Gastroesophageal sphincter (tissue), 4 donors: Measurements from ENCODE around the gene THSD4. TPM values are rescaled to one million over a fixed set of nuclear protein-coding genes. Genes with fewer than 3 reads are reported as not detected.

Source experiments
- ATAC-seq: fragments of 150-250 bp; one replicate; pipeline ENCODE4 v1.9.1; 2016; ENCODE audit warnings: mild to moderate bottlenecking, moderate library complexity
- H3K27ac ChIP-seq, 4 donors: fragments of 200-600 bp; sonication (generic) in 3 of 4; 1 replicate in 3 of 4; 2 replicates in 1 of 4; pipeline ENCODE4 v1.5.1; 2016 to 2019
- H3K27me3 ChIP-seq: fragments of 200-600 bp; sonication (generic); one replicate; pipeline ENCODE4 v1.5.1; 2019
- H3K36me3 ChIP-seq, 2 donors: fragments of 200-600 bp; sonication (generic); one replicate each; pipeline ENCODE4 v1.5.1; 2019; ENCODE audit warnings: control low read depth in 1 of 2
- H3K4me1 ChIP-seq, 3 donors: fragments of 200-600 bp; sonication (generic); 1 replicate in 2 of 3; 2 replicates in 1 of 3; pipeline ENCODE4 v1.5.1; 2016 to 2019; ENCODE audit warnings: control low read depth in 2 of 3
- H3K4me3 ChIP-seq, 2 donors: fragments of 200-600 bp; sonication (generic); one replicate each; pipeline ENCODE4 v1.5.1; 2019; ENCODE audit warnings: mild to moderate bottlenecking in 1 of 2, moderate library complexity in 1 of 2
- H3K9me3 ChIP-seq, 3 donors: fragments of 200-600 bp; sonication (generic); one replicate each; pipeline ENCODE4 v1.5.1; 2017 to 2019; ENCODE audit warnings: control low read depth in 2 of 3
- EP300 ChIP-seq: sonication (generic); formaldehyde crosslinking; IDR thresholded peaks from one replicate; pipeline ENCODE4 v1.6.1; 2017; ENCODE audit warnings: antibody characterized with exemption, mild to moderate bottlenecking
- POLR2A ChIP-seq, 2 donors: fragments of 450-650 bp; IDR thresholded peaks; one replicate each; pipeline ENCODE4 v1.6.1; 2017; ENCODE audit warnings: antibody characterized with exemption in 2 of 2, mild to moderate bottlenecking in 2 of 2, moderate library complexity in 1 of 2
- POLR2AphosphoS5 ChIP-seq: sonication (generic); formaldehyde crosslinking; IDR thresholded peaks from one replicate; pipeline ENCODE4 v1.6.1; 2017; ENCODE audit warnings: antibody characterized with exemption
- WGBS, 2 donors: methylation state at CpG; one replicate each; pipeline ENCODE4 v1.1.5; 2018; ENCODE audit warnings: low coverage in 1 of 2; 5-methylcytosine and 5-hydroxymethylcytosine counted together
- total RNA-seq, 4 donors: library from RNA; depleted of rRNA; stranded (reverse); fragments of >200 nt; gene quantifications; one replicate each; pipeline ENCODE4 v1.1.0, GENCODE V29; 2016
- TF ChIP-seq, protein P1 (sequence below), 4 experiments: fragments of 200-600 bp in 2 of 4; fragments of 450-650 bp in 2 of 4; sonication (generic) in 1 of 4; IDR thresholded peaks; one replicate each; pipeline ENCODE4 v1.5.1; 2017 to 2019; ENCODE audit warnings: antibody characterized with exemption in 4 of 4, mild to moderate bottlenecking in 2 of 4, moderate library complexity in 2 of 4

THSD4 gene
- total RNA-seq, 4 donors from 2014 or later, result 4.6 to 28.5 (median 17.6) TPM

DNA sequence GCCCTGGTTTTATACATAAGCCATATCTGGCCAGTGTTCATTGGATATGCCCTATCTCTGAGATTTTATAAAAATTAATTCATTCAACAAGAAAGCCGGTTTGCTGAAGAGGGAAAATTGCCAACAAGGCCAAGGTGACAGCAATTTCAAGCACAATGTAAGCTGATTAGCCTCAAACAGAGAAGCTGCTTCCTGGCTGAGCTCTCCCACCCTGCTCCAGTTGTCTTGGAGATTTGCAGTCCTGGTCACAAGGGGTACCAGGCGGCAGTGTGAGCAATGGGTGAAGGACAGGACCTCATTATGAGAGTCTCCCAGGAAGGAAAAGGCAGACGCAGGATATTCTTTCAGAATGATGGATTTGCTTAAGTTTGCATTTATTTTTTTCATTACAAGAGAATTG, 5.4 kb upstream of the THSD4 start:
- 67 to 80% methylated on average over 3 of the region's 3 CpGs for WGBS, 2 donors

DNA sequence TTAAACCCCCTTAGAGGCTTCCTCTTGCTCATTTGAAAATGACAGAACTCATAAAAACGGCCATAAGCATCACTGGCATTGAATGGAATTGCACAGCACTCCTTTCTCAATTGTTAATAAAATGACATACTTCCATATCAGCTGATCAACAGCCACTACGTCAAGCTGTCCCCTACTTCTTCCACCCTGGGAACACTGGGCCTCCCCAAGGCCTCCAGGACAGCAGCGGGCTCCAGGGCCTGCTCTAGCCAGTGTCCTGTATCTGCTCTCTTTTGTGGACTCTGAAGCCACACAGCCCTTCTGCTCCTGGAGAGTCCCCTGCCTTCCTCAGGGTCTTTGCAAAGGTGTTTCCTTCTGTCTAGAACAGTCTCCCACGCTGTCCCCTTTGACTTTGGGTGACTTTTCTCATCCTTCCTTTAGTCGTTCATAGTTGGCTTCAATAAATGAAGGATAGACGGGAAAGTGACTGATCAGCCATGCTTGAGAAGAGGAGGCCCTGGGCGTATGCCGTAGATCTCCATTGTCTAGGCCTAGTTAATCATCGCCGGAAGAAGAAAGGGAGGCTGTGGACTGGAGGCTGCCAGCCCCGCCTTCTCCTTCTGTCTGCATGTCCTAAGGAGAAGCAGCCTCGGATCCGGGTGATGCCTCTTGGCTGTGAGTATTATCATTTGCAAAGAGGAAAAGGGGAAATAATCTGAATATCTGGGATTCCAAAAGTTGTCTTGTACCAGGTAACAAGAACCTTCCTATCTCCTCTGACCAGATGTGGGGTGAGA, 4.7 kb upstream of the THSD4 start:
- no peak overlapping the region for H3K4me3 ChIP-seq
- no peak overlapping the region for H3K27ac ChIP-seq
- H3K36me3 ChIP-seq, result no peaks in the 10 kb centered on the region
- no peaks in the 10 kb centered on the region for H3K27me3 ChIP-seq
- WGBS, 2 donors, result 90 to 100% methylated on average over 1 to 7 of the region's 13 CpGs
- ATAC-seq, result no peak
- TF ChIP-seq POLR2A (IDR thresholded peaks at IDR 0.05) (no peak), EP300 (no peak), POLR2AphosphoS5 (no peak)
- TF ChIP-seq, protein P1, sequence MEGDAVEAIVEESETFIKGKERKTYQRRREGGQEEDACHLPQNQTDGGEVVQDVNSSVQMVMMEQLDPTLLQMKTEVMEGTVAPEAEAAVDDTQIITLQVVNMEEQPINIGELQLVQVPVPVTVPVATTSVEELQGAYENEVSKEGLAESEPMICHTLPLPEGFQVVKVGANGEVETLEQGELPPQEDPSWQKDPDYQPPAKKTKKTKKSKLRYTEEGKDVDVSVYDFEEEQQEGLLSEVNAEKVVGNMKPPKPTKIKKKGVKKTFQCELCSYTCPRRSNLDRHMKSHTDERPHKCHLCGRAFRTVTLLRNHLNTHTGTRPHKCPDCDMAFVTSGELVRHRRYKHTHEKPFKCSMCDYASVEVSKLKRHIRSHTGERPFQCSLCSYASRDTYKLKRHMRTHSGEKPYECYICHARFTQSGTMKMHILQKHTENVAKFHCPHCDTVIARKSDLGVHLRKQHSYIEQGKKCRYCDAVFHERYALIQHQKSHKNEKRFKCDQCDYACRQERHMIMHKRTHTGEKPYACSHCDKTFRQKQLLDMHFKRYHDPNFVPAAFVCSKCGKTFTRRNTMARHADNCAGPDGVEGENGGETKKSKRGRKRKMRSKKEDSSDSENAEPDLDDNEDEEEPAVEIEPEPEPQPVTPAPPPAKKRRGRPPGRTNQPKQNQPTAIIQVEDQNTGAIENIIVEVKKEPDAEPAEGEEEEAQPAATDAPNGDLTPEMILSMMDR (IDR thresholded peaks at IDR 0.05), result no peak
- no peaks in the 10 kb centered on the region for H3K4me1 ChIP-seq
- no peaks in the 10 kb centered on the region for H3K9me3 ChIP-seq

More for the DNA sequence above, 5.4 kb upstream of the THSD4 start:
- Histone ChIP-seq H3K27ac (no peak overlapping the region), H3K27me3 (no peaks in the 10 kb centered on the region), H3K9me3 (no peaks in the 10 kb centered on the region), H3K36me3 (no peaks in the 10 kb centered on the region), H3K4me3 (no peak overlapping the region), H3K4me1 (no peaks in the 10 kb centered on the region)
- TF ChIP-seq, protein P1 (IDR thresholded peaks at IDR 0.05), result no peak
- TF ChIP-seq POLR2AphosphoS5 (no peak), EP300 (no peak), POLR2A (IDR thresholded peaks at IDR 0.05) (no peak)
- ATAC-seq, result no peak

DNA sequence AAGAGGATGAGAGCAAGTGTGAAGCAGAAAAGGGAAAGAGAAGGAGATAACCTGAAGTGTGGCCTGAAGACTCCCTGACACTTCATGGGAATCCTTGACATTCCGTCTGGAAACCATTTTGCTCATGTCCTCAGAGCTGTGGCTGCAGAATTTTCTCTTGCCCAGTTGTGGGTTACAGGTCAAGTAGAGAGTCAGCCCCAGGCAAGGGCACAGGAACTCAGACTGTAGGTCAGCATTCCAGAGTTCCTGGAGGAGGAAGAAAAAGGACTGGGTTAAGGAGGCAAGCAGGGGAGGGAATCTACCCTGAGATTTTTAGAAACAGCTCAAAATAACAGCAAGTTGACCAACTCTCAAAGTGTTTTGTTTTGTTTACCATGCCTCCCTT, 4.1 kb upstream of the THSD4 start:
- TF ChIP-seq POLR2A (IDR thresholded peaks at IDR 0.05) (no peak), EP300 (no peak), POLR2AphosphoS5 (no peak)
- TF ChIP-seq, protein P1 (IDR thresholded peaks at IDR 0.05), result no peak
- Histone ChIP-seq H3K9me3 (no peaks in the 10 kb centered on the region), H3K4me3 (no peak overlapping the region), H3K4me1 (peaks cover 0 to 5% (median 0%) of the 10 kb centered on the region in 3 donors), H3K27ac (no peak overlapping the region), H3K36me3 (no peaks in the 10 kb centered on the region), H3K27me3 (no peaks in the 10 kb centered on the region)
- 57 to 86% methylated on average over 1 of the region's 1 CpG for WGBS, 2 donors
- ATAC-seq, result no peak

DNA sequence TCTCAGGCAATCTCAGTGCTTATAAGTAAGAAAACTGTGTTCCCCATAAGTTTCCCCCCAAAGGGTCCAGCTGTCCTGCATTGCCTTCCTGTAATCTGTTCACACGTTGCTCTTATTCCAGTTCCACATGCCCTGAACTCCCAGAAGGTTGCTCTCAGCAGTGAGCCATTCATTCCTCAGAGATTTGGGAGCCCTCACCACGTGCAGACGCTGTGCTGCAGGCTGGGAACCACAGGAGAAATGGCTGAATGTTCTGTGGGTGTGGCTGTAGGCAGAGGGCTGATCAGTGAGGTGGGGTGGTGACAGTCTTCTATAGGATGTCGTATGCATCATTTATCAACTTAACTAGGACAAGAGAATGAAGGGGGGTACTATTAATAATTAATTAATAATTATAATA, 3.3 kb upstream of the THSD4 start:
- TF ChIP-seq POLR2A (IDR thresholded peaks at IDR 0.05), result no peak
- TF ChIP-seq POLR2AphosphoS5, result no peak
- TF ChIP-seq EP300, result no peak
- TF ChIP-seq, protein P1 (IDR thresholded peaks at IDR 0.05), result no peak
- no peaks in the 10 kb centered on the region for H3K9me3 ChIP-seq
- WGBS, 2 donors, result 53 to 79% methylated on average over 2 of the region's 4 CpGs
- no peak overlapping the region for H3K4me3 ChIP-seq
- no peaks in the 10 kb centered on the region for H3K27me3 ChIP-seq
- no peak for ATAC-seq
- peaks cover 0 to 13% (median 0%) of the 10 kb centered on the region in 3 donors for H3K4me1 ChIP-seq
- no peaks in the 10 kb centered on the region for H3K36me3 ChIP-seq
- no peak overlapping the region for H3K27ac ChIP-seq

DNA sequence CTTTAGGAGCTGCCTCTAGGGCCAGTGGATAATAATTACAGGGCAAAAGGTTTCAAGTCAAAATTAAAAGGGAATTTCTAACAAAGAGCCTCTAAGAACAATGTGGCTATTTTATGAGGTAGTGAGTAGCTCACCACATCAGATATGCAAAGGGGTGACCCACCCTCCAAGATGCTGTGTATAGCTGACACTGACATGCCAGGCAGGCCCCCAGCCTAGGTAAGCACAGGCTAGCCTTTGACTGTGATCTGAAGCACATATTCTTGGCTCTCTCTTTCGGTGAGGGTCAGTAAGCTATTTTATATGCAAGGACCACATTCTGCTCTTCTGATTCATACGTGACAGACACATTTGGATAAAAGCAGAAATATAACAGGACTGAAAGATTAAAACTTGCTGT, 2.8 kb upstream of the THSD4 start:
- Histone ChIP-seq H3K27me3 (no peaks in the 10 kb centered on the region), H3K27ac (no peak overlapping the region), H3K4me3 (no peak overlapping the region), H3K9me3 (no peaks in the 10 kb centered on the region), H3K36me3 (no peaks in the 10 kb centered on the region), H3K4me1 (peaks cover 0 to 18% (median 0%) of the 10 kb centered on the region in 3 donors)
- WGBS, 2 donors, result 68% methylated on average over 2 of the region's 2 CpGs; no CpG with 5 or more reads in 1 of the 2 donors
- TF ChIP-seq, protein P1 (IDR thresholded peaks at IDR 0.05), result no peak
- TF ChIP-seq EP300 (no peak), POLR2A (IDR thresholded peaks at IDR 0.05) (no peak), POLR2AphosphoS5 (no peak)
- ATAC-seq, result no peak
